Type B pancreatic cell (in vitro differentiated cells): ENCODE data around the gene HEATR1. TPM values are rescaled to one million over a fixed set of nuclear protein-coding genes. Genes with fewer than 3 reads are reported as not detected.

ENCODE experiments used
- DNase-seq: peaks from one replicate; pipeline ENCODE4 v3.0.0; 2021; ENCODE audit warnings: mixed read lengths; ENCODE audit not compliant: unreplicated experiment; ENCODE audit errors: extremely low spot score
- H3K27ac Mint-ChIP-seq: 2 replicates; pipeline ENCODE4 v1.8.0; 2021; ENCODE audit warnings: mild to moderate bottlenecking, mixed read lengths
- H3K27me3 Mint-ChIP-seq: 2 replicates; pipeline ENCODE4 v1.8.0; 2021; ENCODE audit warnings: mixed read lengths
- H3K36me3 Mint-ChIP-seq: 2 replicates; pipeline ENCODE4 v1.8.0; 2021; ENCODE audit warnings: mixed read lengths
- H3K4me1 Mint-ChIP-seq: one replicate; pipeline ENCODE4 v1.8.0; 2021; ENCODE audit warnings: mixed read lengths; ENCODE audit not compliant: unreplicated experiment
- H3K4me3 Mint-ChIP-seq: 2 replicates; pipeline ENCODE4 v1.8.0; 2021; ENCODE audit warnings: mild to moderate bottlenecking, mixed read lengths
- H3K9me3 Mint-ChIP-seq: 2 replicates; pipeline ENCODE4 v1.8.0; 2021; ENCODE audit warnings: mixed read lengths
- CTCF ChIP-seq: fragments of 200-600 bp; sonication (generic); conservative IDR thresholded peaks from 2 replicates; pipeline ENCODE4 v1.5.0; 2021; ENCODE audit warnings: antibody characterized with exemption, mild to moderate bottlenecking
- long read RNA-seq: library from polyadenylated mRNA; unstranded; transcript quantifications from one replicate; pipeline ENCODE4 v2.0.0, GENCODE V29; 2020
- total RNA-seq: library from RNA; stranded (reverse); gene quantifications from 2 replicates; pipeline ENCODE4 v1.2.1, GENCODE V29; 2021; ENCODE audit warnings: low replicate concordance

HEATR1 gene
- 43.5 and 51.5 TPM in 2 replicates for total RNA-seq
- long read RNA-seq, partial matches to known transcripts = 35 of 38 reads
- long read RNA-seq, other reads (novel, unspliced or antisense) = 3 of 38 reads

GRCh38 chr1:236603991-236604904, at the start of gene HEATR1:
Gene HEATR1, minus strand, starts transcription at chr1:236604516. Its CDS starts 421 bp downstream, at chr1:236604095.
- Mint-ChIP-seq H3K27ac (peak within 1 kb of the TSS; percentile 92), H3K27me3 (no peaks in the 10 kb centered on the region), H3K36me3 (no peaks in the 10 kb centered on the region), H3K9me3 (no peaks in the 10 kb centered on the region), H3K4me1 (peaks cover 14% of the 10 kb centered on the region), H3K4me3 (peak within 1 kb of the TSS; percentile 96)
- DNase-seq = peak; percentile 93
- TF ChIP-seq CTCF = no peak

GRCh38 chr1:236645016-236645680, 40.8 kb upstream of the HEATR1 start:
- no peak overlapping the region for H3K27ac Mint-ChIP-seq
- no peak for DNase-seq
- no peaks in the 10 kb centered on the region for H3K4me1 Mint-ChIP-seq
- no peaks in the 10 kb centered on the region for H3K36me3 Mint-ChIP-seq
- no peak for TF ChIP-seq CTCF
- H3K27me3 Mint-ChIP-seq = peaks cover 6% of the 10 kb centered on the region
- no peak overlapping the region for H3K4me3 Mint-ChIP-seq
- H3K9me3 Mint-ChIP-seq = no peaks in the 10 kb centered on the region

- no peaks in the 10 kb centered on the region for H3K9me3 Mint-ChIP-seq
- H3K4me3 Mint-ChIP-seq = no peak overlapping the region
- H3K4me1 Mint-ChIP-seq = no peaks in the 10 kb centered on the region
- no peak for TF ChIP-seq CTCF
- H3K27me3 Mint-ChIP-seq = peaks cover 11% of the 10 kb centered on the region
- no peak overlapping the region for H3K27ac Mint-ChIP-seq
- H3K36me3 Mint-ChIP-seq = no peaks in the 10 kb centered on the region
- DNase-seq = no peak
Observed at GRCh38 chr1:236642763-236643162, 38.4 kb upstream of the HEATR1 start.

- no peak overlapping the region for H3K4me3 Mint-ChIP-seq
- no peaks in the 10 kb centered on the region for H3K9me3 Mint-ChIP-seq
- DNase-seq = no peak
- H3K27me3 Mint-ChIP-seq = peaks cover 18% of the 10 kb centered on the region
- no peak for TF ChIP-seq CTCF
- H3K27ac Mint-ChIP-seq = no peak overlapping the region
- no peaks in the 10 kb centered on the region for H3K4me1 Mint-ChIP-seq
- H3K36me3 Mint-ChIP-seq = no peaks in the 10 kb centered on the region
Observed at GRCh38 chr1:236639686-236640085, 35.4 kb upstream of the HEATR1 start.

GRCh38 chr1:236638945-236639344, 34.6 kb upstream of the HEATR1 start:
- H3K4me3 Mint-ChIP-seq = no peak overlapping the region
- TF ChIP-seq CTCF = no peak
- no peaks in the 10 kb centered on the region for H3K9me3 Mint-ChIP-seq

More at GRCh38 chr1:236638945-236639344, 34.6 kb upstream of the HEATR1 start:
- H3K4me1 Mint-ChIP-seq = no peaks in the 10 kb centered on the region
- no peak for DNase-seq
- H3K27me3 Mint-ChIP-seq = peaks cover 21% of the 10 kb centered on the region
- no peak overlapping the region for H3K27ac Mint-ChIP-seq
- H3K36me3 Mint-ChIP-seq = no peaks in the 10 kb centered on the region
